ENCODE measurements around the gene NUP37.

Gene NUP37

DNA sequence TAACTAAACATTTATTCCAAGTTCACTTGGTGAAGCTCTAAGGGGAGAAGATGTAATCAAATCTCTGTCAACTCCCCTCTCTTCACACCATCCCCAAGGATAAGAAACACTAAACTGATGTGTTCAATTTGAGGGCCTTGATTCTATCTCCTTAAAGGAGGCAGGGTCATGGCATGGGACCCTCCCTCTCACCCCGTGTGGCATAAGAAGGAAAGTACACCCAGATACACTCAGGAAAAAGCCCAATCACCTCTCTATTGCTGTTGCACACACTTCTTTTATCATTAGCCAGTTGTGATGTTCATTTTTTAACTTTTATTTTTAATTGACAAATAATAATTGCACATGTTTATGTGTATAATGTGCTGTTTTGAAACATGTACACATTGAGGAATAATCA lies 93.2 kb downstream of the NUP37 start:
- no peak for DNase-seq (ENCODE audit: low spot score)

DNA sequence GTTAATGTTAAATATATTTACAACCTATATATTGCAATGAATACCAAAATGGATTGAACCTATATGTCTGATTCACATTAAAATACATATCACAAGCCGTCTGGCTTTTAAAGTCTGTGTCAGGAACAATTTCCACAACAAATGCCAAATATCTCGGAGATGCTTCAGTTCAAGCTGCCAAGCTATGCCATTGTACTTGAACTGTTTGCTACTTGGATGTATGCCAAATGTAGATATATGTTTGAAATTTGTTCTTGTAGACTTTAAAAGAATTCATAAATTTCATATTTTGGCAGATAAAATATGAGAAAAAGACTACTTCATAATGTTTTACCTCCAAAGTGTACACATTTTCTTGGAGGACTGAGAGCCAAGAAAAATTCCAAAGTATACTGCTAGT lies 95.1 kb downstream of the NUP37 start:
- no peak for DNase-seq (ENCODE audit: low spot score)

DNA sequence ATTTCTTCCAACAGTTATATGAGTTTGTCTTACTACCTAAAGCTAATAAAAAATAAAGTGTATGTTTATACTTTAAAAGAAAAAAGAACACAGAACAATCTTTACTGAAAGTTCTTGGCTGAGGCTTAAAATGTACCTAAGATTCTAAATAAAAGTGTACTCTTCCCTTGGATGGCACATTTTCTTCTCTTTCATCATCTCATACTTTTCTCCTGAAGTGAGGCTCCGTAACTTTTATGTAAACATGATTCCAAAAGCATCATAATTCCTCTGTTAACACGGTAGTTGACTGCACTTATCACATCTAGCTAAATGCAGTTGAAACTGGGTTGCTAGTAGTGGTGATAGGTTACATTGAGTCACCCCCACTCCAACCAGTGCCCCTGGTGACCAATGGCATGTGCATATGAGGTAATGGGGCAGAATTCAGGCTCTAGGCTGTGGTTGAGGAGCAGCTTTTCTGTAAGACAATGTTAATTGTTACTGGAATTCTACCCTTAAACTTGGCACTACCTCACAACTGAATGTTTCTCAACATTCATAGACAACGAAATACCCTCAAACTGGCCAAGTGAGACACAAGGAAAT lies 96.5 kb downstream of the NUP37 start:
- no peak for DNase-seq (ENCODE audit: low spot score)

Data from D341Med (cell line).